Measurements from ENCODE around the gene CNTNAP2. TPM values are rescaled to one million over a fixed set of nuclear protein-coding genes. Genes with fewer than 3 reads are reported as not detected.
A peak's percentile ranks its signal among the peaks of the same experiment; 100 is the strongest.

CNTNAP2 gene
- total and polyA plus RNA-seq, 2 of the 13 experiments (the other 11 are each of a cell fraction or from before 2014, with no cell fraction given), result 0.40 to 0.42 TPM

DNA sequence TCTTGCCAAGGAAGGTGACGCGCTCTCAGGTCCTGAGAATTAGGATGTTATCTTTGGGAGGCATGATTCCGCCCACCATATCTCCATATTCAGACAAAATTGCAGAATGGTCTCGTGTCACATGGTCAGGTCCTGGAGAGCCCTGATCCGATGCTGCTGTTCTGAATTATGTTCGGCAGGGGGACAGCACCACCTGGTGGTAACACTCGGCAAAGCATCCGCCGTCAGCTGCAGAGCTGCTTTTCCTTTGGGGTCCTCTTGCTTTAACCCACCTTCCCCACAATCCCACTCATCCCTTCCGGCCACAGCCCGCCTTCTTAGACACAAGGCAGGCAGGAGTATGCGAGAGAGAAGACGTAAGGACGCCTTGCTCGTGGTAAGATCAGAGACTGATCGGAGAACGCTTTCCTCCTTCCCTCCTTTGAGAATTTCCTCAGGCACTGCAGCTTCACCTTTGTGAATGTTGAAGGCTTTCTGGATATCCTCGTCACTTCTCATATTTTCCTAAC, 2146.2 kb downstream of the CNTNAP2 start:
- no peaks in the 10 kb centered on the region for H3K36me3 ChIP-seq (replicated peaks in 1 of 2; ENCODE audit: control insufficient read depth in 1 of 2, insufficient read depth in 2 of 2, low read length in 2 of 2)
- peak overlapping the region; percentile 80 for H3K4me2 ChIP-seq (ENCODE audit: low read depth, low read length)
- peak overlapping the region; percentile 84 for H2AFZ ChIP-seq (ENCODE audit: low read length)
- BruUV-seq (replicated peaks), result no TSS peak
- no peaks in the 10 kb centered on the region for H3K79me2 ChIP-seq (ENCODE audit: insufficient read depth, low read length)
- H3K27ac ChIP-seq (ENCODE audit: extremely low read length, insufficient read depth, low read length), result no peak overlapping the region
- no peak overlapping the region; the same call in 1 of the 2 replicates for H3K9ac ChIP-seq (ENCODE audit: insufficient read depth, low read depth, low read length)
- H3K27me3 ChIP-seq (ENCODE audit: control insufficient read depth in 1 of 2, insufficient read depth in 2 of 2, low read length in 2 of 2), result peaks cover 0 to 13% of the 10 kb centered on the region in 2 experiments; a peak in 1 of 5 replicates
- peak overlapping the region in 1 of 3 experiments; percentile 51; a peak in 2 of 6 replicates for H3K4me3 ChIP-seq (replicated peaks in 1 of 3; ENCODE audit: insufficient read depth in 1 of 3, low read depth in 2 of 3, low read length in 3 of 3)
- ChIA-PET POLR2A (no interaction called here), CTCF (ENCODE audit: low intra/inter-chr PET ratio, low total read pairs) (no interaction called here)
- no peaks in the 10 kb centered on the region for H3K4me1 ChIP-seq (ENCODE audit: insufficient read depth, low read length)
- DNase-seq (ENCODE audit: low spot score), result peak; percentile 17
- H4K20me1 ChIP-seq (ENCODE audit: insufficient read depth, low read length), result no peaks in the 10 kb centered on the region
- WGBS (ENCODE audit: low lambda C conversion rate), result 2% methylated on average over 11 of the region's 18 CpGs
- FAIRE-seq, result peak; percentile 60
- intact Hi-C loops (cut with micrococcal nuclease; ENCODE audit: unreplicated experiment) (loop anchor here (5.0 kb wide), 1 partner anchor 705 kb away; no protein-coding TSS in a partner anchor), in situ Hi-C loops (cut with HindIII; ENCODE audit: extremely low pct_ligation_motif_present, low pct_unique_long_range_greater_than_20kb) (loop anchor here (10.0 to 25.0 kb wide), 2 partner anchors 222 to 700 kb away; no protein-coding TSS in a partner anchor)
- peak; percentile 94 for ATAC-seq
- no peaks in the 10 kb centered on the region for H3K9me3 ChIP-seq (ENCODE audit: low read length)
- no peak for TF ChIP-seq CBFB (CRISPR knock-in tag; IDR thresholded peaks at IDR 0.05)
- no peak for TF ChIP-seq TCF7 (IDR thresholded peaks at IDR 0.05; ENCODE audit: low read depth)
- no peak for TF ChIP-seq ZNF121 (CRISPR knock-in tag; IDR thresholded peaks at IDR 0.05)
- TF ChIP-seq CCAR2 (optimal IDR thresholded peaks at IDR 0.05; ENCODE audit: low read depth, low read length), result no peak
- peak; percentile 49; the same call in 1 of the 2 replicates for TF ChIP-seq FOXC1 (CRISPR knock-in tag; IDR thresholded peaks at IDR 0.05; ENCODE audit: borderline replicate concordance)
- TF ChIP-seq ZNF280D (CRISPR knock-in tag; IDR thresholded peaks at IDR 0.05), result no peak
- TF ChIP-seq KDM1A (CRISPR knock-in tag; IDR thresholded peaks at IDR 0.05), result no peak
- peak; percentile 92 for TF ChIP-seq CTCF (CRISPR knock-in tag; IDR thresholded peaks at IDR 0.05)
- TF ChIP-seq RAD21 (CRISPR knock-in tag; IDR thresholded peaks at IDR 0.05), result peak; percentile 59
- no peak for TF ChIP-seq RARG (CRISPR knock-in tag; IDR thresholded peaks at IDR 0.05; ENCODE audit: low read depth)
- no peak for TF ChIP-seq NFE2 (CRISPR knock-in tag; IDR thresholded peaks at IDR 0.05)
- TF ChIP-seq STAG1 (CRISPR knock-in tag; IDR thresholded peaks at IDR 0.05), result peak; percentile 72
- TF ChIP-seq, protein P1, sequence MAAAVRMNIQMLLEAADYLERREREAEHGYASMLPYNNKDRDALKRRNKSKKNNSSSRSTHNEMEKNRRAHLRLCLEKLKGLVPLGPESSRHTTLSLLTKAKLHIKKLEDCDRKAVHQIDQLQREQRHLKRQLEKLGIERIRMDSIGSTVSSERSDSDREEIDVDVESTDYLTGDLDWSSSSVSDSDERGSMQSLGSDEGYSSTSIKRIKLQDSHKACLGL (CRISPR knock-in tag; IDR thresholded peaks at IDR 0.05), result no peak
- TF ChIP-seq, protein P2, sequence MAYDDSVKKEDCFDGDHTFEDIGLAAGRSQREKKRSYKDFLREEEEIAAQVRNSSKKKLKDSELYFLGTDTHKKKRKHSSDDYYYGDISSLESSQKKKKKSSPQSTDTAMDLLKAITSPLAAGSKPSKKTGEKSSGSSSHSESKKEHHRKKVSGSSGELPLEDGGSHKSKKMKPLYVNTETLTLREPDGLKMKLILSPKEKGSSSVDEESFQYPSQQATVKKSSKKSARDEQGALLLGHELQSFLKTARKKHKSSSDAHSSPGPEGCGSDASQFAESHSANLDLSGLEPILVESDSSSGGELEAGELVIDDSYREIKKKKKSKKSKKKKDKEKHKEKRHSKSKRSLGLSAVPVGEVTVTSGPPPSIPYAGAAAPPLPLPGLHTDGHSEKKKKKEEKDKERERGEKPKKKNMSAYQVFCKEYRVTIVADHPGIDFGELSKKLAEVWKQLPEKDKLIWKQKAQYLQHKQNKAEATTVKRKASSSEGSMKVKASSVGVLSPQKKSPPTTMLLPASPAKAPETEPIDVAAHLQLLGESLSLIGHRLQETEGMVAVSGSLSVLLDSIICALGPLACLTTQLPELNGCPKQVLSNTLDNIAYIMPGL (CRISPR knock-in tag; IDR thresholded peaks at IDR 0.05; ENCODE audit: borderline replicate concordance in 1 of 2, low read depth in 1 of 2), result 0 out of 4 replicates have a peak, but pooled peaks have one; percentile 26 to 44
- TF ChIP-seq, protein P3, sequence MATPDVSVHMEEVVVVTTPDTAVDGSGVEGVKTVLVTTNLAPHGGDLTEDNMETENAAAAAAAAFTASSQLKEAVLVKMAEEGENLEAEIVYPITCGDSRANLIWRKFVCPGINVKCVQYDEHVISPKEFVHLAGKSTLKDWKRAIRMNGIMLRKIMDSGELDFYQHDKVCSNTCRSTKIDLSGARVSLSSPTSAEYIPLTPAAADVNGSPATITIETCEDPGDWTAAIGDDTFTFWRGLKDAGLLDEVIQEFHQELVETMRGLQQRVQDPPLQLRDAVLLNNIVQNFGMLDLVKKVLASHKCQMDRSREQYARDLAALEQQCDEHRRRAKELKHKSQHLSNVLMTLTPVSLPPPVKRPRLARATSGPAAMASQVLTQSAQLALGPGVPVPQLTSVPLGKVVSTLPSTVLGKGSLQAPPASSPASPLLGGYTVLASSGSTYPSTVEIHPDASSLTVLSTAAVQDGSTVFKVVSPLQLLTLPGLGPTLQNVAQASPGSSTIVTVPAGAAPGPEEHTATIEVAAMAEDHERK (CRISPR knock-in tag; IDR thresholded peaks at IDR 0.05; ENCODE audit: low read depth), result no peak
- TF ChIP-seq EED (CRISPR knock-in tag; IDR thresholded peaks at IDR 0.05), result no peak
